OCI-LY1 (cell line): ENCODE results near the gene SLC3A2.

Source experiments
- H2AFZ ChIP-seq: fragments of 200-600 bp; sonication (generic), shearing (Covaris generic); 2 replicates; pipeline ENCODE4 v1.6.0; 2014; ENCODE audit warnings: antibody characterized with exemption, mild to moderate bottlenecking, low read length
- H3F3A ChIP-seq: fragments of 200-600 bp; sonication (generic), shearing (Covaris generic); 2 replicates; pipeline ENCODE4 v1.6.0; 2014; ENCODE audit warnings: mild to moderate bottlenecking, antibody characterized with exemption, low read length, moderate library complexity; ENCODE audit not compliant: insufficient read depth
- H3K27ac ChIP-seq: fragments of 200-600 bp; sonication (generic); 2 replicates; pipeline ENCODE4 v1.5.1; 2014; ENCODE audit warnings: low read length, mixed run types, mild to moderate bottlenecking, low read depth; ENCODE audit not compliant: poor library complexity, severe bottlenecking
- H3K27me3 ChIP-seq: fragments of 200-600 bp; sonication (generic); 2 replicates; pipeline ENCODE4 v1.6.0; 2014; ENCODE audit warnings: antibody characterized with exemption, mild to moderate bottlenecking, low read length, moderate library complexity; ENCODE audit not compliant: insufficient read depth
- H3K36me3 ChIP-seq: fragments of 200-600 bp; sonication (generic); 2 replicates; pipeline ENCODE4 v1.6.1; 2014; ENCODE audit warnings: mild to moderate bottlenecking, antibody characterized with exemption, low read length, moderate library complexity, mixed read lengths; ENCODE audit not compliant: insufficient read depth
- H3K4me1 ChIP-seq: fragments of 200-600 bp; sonication (generic); 2 replicates; pipeline ENCODE4 v1.5.1; 2014; ENCODE audit warnings: mild to moderate bottlenecking, low read length, moderate library complexity; ENCODE audit not compliant: insufficient read depth, severe bottlenecking
- H3K4me2 ChIP-seq: fragments of 200-600 bp; sonication (generic), shearing (Covaris generic); 2 replicates; pipeline ENCODE4 v1.6.1; 2014; ENCODE audit warnings: low read length
- H3K4me3 ChIP-seq: fragments of 200-600 bp; sonication (generic); 2 replicates; pipeline ENCODE4 v1.5.1; 2014; ENCODE audit warnings: low read length, low read depth, mild to moderate bottlenecking, mixed read lengths; ENCODE audit not compliant: poor library complexity, severe bottlenecking
- H3K79me2 ChIP-seq: fragments of 200-600 bp; shearing (Covaris generic); 2 replicates; pipeline ENCODE4 v1.6.1; 2016; ENCODE audit warnings: mixed run types, low read length, mixed read lengths; ENCODE audit not compliant: insufficient read depth
- H3K9ac ChIP-seq: fragments of 200-600 bp; sonication (generic), shearing (Covaris generic); 2 replicates; pipeline ENCODE4 v1.6.1; 2014; ENCODE audit warnings: mild to moderate bottlenecking, low read length, mixed read lengths
- H3K9me2 ChIP-seq: fragments of 200-600 bp; sonication (generic), shearing (Covaris generic); 2 replicates; pipeline ENCODE4 v1.6.1; 2014; ENCODE audit warnings: low read depth, mild to moderate bottlenecking, low read length, mixed read lengths
- H3K9me3 ChIP-seq: fragments of 200-600 bp; shearing (Covaris generic); 2 replicates; pipeline ENCODE4 v1.6.1; 2014; ENCODE audit warnings: low read length, mixed read lengths
- H4K20me1 ChIP-seq: fragments of 200-600 bp; sonication (generic), shearing (Covaris generic); 2 replicates; pipeline ENCODE4 v1.6.0; 2016; ENCODE audit warnings: mild to moderate bottlenecking, low read length; ENCODE audit not compliant: insufficient read depth
- CTCF ChIP-seq: fragments of 200-600 bp; sonication (generic), shearing (Covaris generic); IDR thresholded peaks from 2 replicates; pipeline ENCODE4 v1.5.1; 2017; ENCODE audit warnings: mild to moderate bottlenecking, antibody characterized with exemption, low read length, moderate library complexity, mixed read lengths
- EZH2 ChIP-seq: fragments of 200-600 bp; sonication (generic), shearing (Covaris generic); IDR thresholded peaks from 2 replicates; pipeline ENCODE4 v1.8.0; 2017; ENCODE audit warnings: borderline replicate concordance, mixed run types, mild to moderate bottlenecking, antibody characterized with exemption, low read length, moderate library complexity, mixed read lengths

SLC3A2 gene

GRCh38 chr11:62881579-62882430 lies 1.1 kb downstream of the SLC3A2 start:
- no peaks in the 10 kb centered on the region for H3K9me3 ChIP-seq
- peak overlapping the region; percentile 72 for H3K4me3 ChIP-seq
- TF ChIP-seq CTCF: no peak; the same call in 1 of the 2 replicates
- H4K20me1 ChIP-seq: no peaks in the 10 kb centered on the region
- H3K27me3 ChIP-seq: no peaks in the 10 kb centered on the region
- H3F3A ChIP-seq: no peaks in the 10 kb centered on the region
- peak overlapping the region; percentile 93 for H3K4me2 ChIP-seq
- peaks cover 9% of the 10 kb centered on the region for H3K79me2 ChIP-seq
- peaks cover 34% of the 10 kb centered on the region for H3K4me1 ChIP-seq
- H3K9me2 ChIP-seq: no peaks in the 10 kb centered on the region
- H3K9ac ChIP-seq: peak overlapping the region; percentile 98
- H3K36me3 ChIP-seq: peaks cover 81% of the 10 kb centered on the region
- H3K27ac ChIP-seq: peak overlapping the region; percentile 85
- H2AFZ ChIP-seq: no peak overlapping the region

GRCh38 chr11:62882431-62882749 lies 1.7 kb downstream of the SLC3A2 start:
- peak overlapping the region; percentile 72 for H3K4me3 ChIP-seq
- peaks cover 34% of the 10 kb centered on the region for H3K4me1 ChIP-seq
- TF ChIP-seq CTCF (no peak), EZH2 (no peak)
- no peaks in the 10 kb centered on the region for H3K27me3 ChIP-seq
- peaks cover 81% of the 10 kb centered on the region for H3K36me3 ChIP-seq
- H3K9me2 ChIP-seq: no peaks in the 10 kb centered on the region
- H3K9me3 ChIP-seq: no peaks in the 10 kb centered on the region
- H3K9ac ChIP-seq: peak overlapping the region; percentile 98
- H3K27ac ChIP-seq: peak overlapping the region; percentile 85
- no peak overlapping the region for H2AFZ ChIP-seq
- peak overlapping the region; percentile 93 for H3K4me2 ChIP-seq
- peaks cover 9% of the 10 kb centered on the region for H3K79me2 ChIP-seq
- no peaks in the 10 kb centered on the region for H4K20me1 ChIP-seq
- H3F3A ChIP-seq: no peaks in the 10 kb centered on the region

- Histone ChIP-seq H4K20me1 (no peaks in the 10 kb centered on the region), H3K4me2 (peak overlapping the region; percentile 93), H3K27ac (no peak overlapping the region), H3K4me1 (peaks cover 34% of the 10 kb centered on the region), H2AFZ (no peak overlapping the region), H3K9ac (peak overlapping the region; percentile 98), H3F3A (no peaks in the 10 kb centered on the region), H3K4me3 (peak overlapping the region; percentile 72), H3K9me3 (no peaks in the 10 kb centered on the region), H3K9me2 (no peaks in the 10 kb centered on the region), H3K27me3 (no peaks in the 10 kb centered on the region), H3K79me2 (peaks cover 9% of the 10 kb centered on the region), H3K36me3 (peaks cover 81% of the 10 kb centered on the region)
- TF ChIP-seq EZH2 (no peak), CTCF (no peak)
Measured at GRCh38 chr11:62882788-62883501, 2.2 kb downstream of the SLC3A2 start.
